OCI-LY7 (cell line): ENCODE results near the gene CSHL1.
"Not testable (repeated sequence)": the region's sequence is repeated elsewhere in the genome, so short reads cannot be mapped to it uniquely, and the experiment has no call there.

Experiments used
- CTCF ChIP-seq: fragments of 200-600 bp; sonication (generic); conservative IDR thresholded peaks from 2 replicates; pipeline ENCODE4 v1.5.1; 2014; ENCODE audit warnings: mild to moderate bottlenecking, antibody characterized with exemption, low read length, moderate library complexity, mixed read lengths
- EZH2phosphoT487 ChIP-seq: fragments of 200-600 bp; sonication (generic); IDR thresholded peaks from 2 replicates; pipeline ENCODE4 v1.6.1; 2018; ENCODE audit warnings: low read depth, borderline replicate concordance, mild to moderate bottlenecking, mixed run types, antibody characterized with exemption, low read length, moderate library complexity, mixed read lengths

GRCh38 chr17:63920779-63921178 is 9.7 kb upstream of the CSHL1 start:
- TF ChIP-seq CTCF, EZH2phosphoT487: not testable (repeated sequence)
